Stimulated activated naive B cell treated with anti-CD40 and anti-IgM and Interleukin-4, amounts not matched to agents 10 μg/mL and 1 μg/mL and 100 μg/mL, for 72 hours (primary cell): ENCODE data around the gene MTA1.
A peak's percentile ranks its signal among the peaks of the same experiment; 100 is the strongest.

Experiments
- ATAC-seq, 2 donors: fragments of 150-1000 bp; cut with Tn5 transposase; replicated peaks; 2 replicates each; pipeline ENCODE4 v1.10.0; 2021; ENCODE audit warnings: moderate library complexity in 1 of 2
- DNase-seq: peaks from one replicate; pipeline ENCODE4 v3.0.0; 2021
- H3K27ac Mint-ChIP-seq: one replicate; pipeline ENCODE4 v1.8.0; 2022; ENCODE audit warnings: mild to moderate bottlenecking, mixed read lengths
- H3K27me3 Mint-ChIP-seq, 2 donors: one replicate each; pipeline ENCODE4 v1.8.0; 2022; ENCODE audit warnings: mixed read lengths in 2 of 2
- H3K36me3 Mint-ChIP-seq, 2 donors: one replicate each; pipeline ENCODE4 v1.8.0; 2022; ENCODE audit warnings: mixed read lengths in 2 of 2, mild to moderate bottlenecking in 1 of 2
- H3K4me1 Mint-ChIP-seq, 2 donors: one replicate each; pipeline ENCODE4 v1.8.0; 2022; ENCODE audit warnings: mixed read lengths in 2 of 2, mild to moderate bottlenecking in 1 of 2
- H3K4me3 Mint-ChIP-seq, 2 donors: one replicate each; pipeline ENCODE4 v1.8.0; 2022; ENCODE audit warnings: mild to moderate bottlenecking in 2 of 2, mixed read lengths in 2 of 2, moderate library complexity in 1 of 2
- H3K9me3 Mint-ChIP-seq, 2 donors: one replicate each; pipeline ENCODE4 v1.8.0; 2022; ENCODE audit warnings: mixed read lengths in 2 of 2, mild to moderate bottlenecking in 1 of 2

Gene MTA1

GRCh38 chr14:105383083-105383730 lies 36.4 kb upstream of the MTA1 start:
- DNase-seq (no peak), ATAC-seq (no peak)
- Mint-ChIP-seq H3K36me3 (peaks cover 23 to 24% of the 10 kb centered on the region in 2 donors), H3K27me3 (no peaks in the 10 kb centered on the region), H3K4me3 (no peak overlapping the region), H3K27ac (no peak overlapping the region), H3K9me3 (no peaks in the 10 kb centered on the region), H3K4me1 (no peaks in the 10 kb centered on the region)

GRCh38 chr14:105384041-105384557 lies 35.5 kb upstream of the MTA1 start:
- peaks cover 0 to 2% of the 10 kb centered on the region in 2 donors for H3K4me1 Mint-ChIP-seq
- no peaks in the 10 kb centered on the region for H3K27me3 Mint-ChIP-seq
- H3K4me3 Mint-ChIP-seq: no peak overlapping the region
- no peak for ATAC-seq
- H3K9me3 Mint-ChIP-seq: no peaks in the 10 kb centered on the region
- H3K27ac Mint-ChIP-seq: no peak overlapping the region
- DNase-seq: no peak
- peaks cover 23 to 24% of the 10 kb centered on the region in 2 donors for H3K36me3 Mint-ChIP-seq

GRCh38 chr14:105384605-105385321 lies 34.9 kb upstream of the MTA1 start:
- Mint-ChIP-seq H3K36me3 (peaks cover 22 to 23% of the 10 kb centered on the region in 2 donors), H3K4me3 (no peak overlapping the region), H3K27me3 (no peaks in the 10 kb centered on the region), H3K9me3 (no peaks in the 10 kb centered on the region), H3K27ac (no peak overlapping the region), H3K4me1 (peaks cover under 1 to 2% of the 10 kb centered on the region in 2 donors)
- DNase-seq (no peak), ATAC-seq (no peak)

GRCh38 chr14:105385322-105385637 lies 34.3 kb upstream of the MTA1 start:
- DNase-seq (no peak), ATAC-seq (no peak)
- H3K9me3 Mint-ChIP-seq: no peaks in the 10 kb centered on the region
- no peaks in the 10 kb centered on the region for H3K27me3 Mint-ChIP-seq
- H3K36me3 Mint-ChIP-seq: peaks cover 19 to 20% of the 10 kb centered on the region in 2 donors
- H3K4me1 Mint-ChIP-seq: peaks cover 6% of the 10 kb centered on the region in 2 donors
- H3K4me3 Mint-ChIP-seq: no peak overlapping the region
- no peak overlapping the region for H3K27ac Mint-ChIP-seq

- DNase-seq (no peak), ATAC-seq (no peak)
- Mint-ChIP-seq H3K4me1 (peaks cover 8 to 10% of the 10 kb centered on the region in 2 donors), H3K4me3 (no peak overlapping the region), H3K36me3 (peaks cover 19 to 20% of the 10 kb centered on the region in 2 donors), H3K27me3 (no peaks in the 10 kb centered on the region), H3K9me3 (no peaks in the 10 kb centered on the region), H3K27ac (no peak overlapping the region)
Observed at GRCh38 chr14:105385698-105386365, 33.8 kb upstream of the MTA1 start.

- Mint-ChIP-seq H3K36me3 (peaks cover 16 to 20% of the 10 kb centered on the region in 2 donors), H3K9me3 (no peaks in the 10 kb centered on the region), H3K27me3 (no peaks in the 10 kb centered on the region), H3K4me3 (no peak overlapping the region), H3K27ac (no peak overlapping the region), H3K4me1 (peaks cover 8 to 10% of the 10 kb centered on the region in 2 donors)
- ATAC-seq: no peak
- DNase-seq: no peak
Observed at GRCh38 chr14:105386581-105387529, 32.8 kb upstream of the MTA1 start.

GRCh38 chr14:105387530-105387922 lies 32.1 kb upstream of the MTA1 start:
- H3K27ac Mint-ChIP-seq: no peak overlapping the region
- H3K36me3 Mint-ChIP-seq: peaks cover 16 to 22% of the 10 kb centered on the region in 2 donors
- peaks cover 8 to 10% of the 10 kb centered on the region in 2 donors for H3K4me1 Mint-ChIP-seq
- DNase-seq (no peak), ATAC-seq (no peak)
- no peak overlapping the region for H3K4me3 Mint-ChIP-seq
- H3K27me3 Mint-ChIP-seq: no peaks in the 10 kb centered on the region
- no peaks in the 10 kb centered on the region for H3K9me3 Mint-ChIP-seq

- Mint-ChIP-seq H3K36me3 (peaks cover 10 to 17% of the 10 kb centered on the region in 2 donors), H3K27ac (peak overlapping the region; percentile 51), H3K27me3 (no peaks in the 10 kb centered on the region), H3K9me3 (no peaks in the 10 kb centered on the region), H3K4me3 (no peak overlapping the region), H3K4me1 (peaks cover 8 to 10% of the 10 kb centered on the region in 2 donors)
- DNase-seq (no peak), ATAC-seq (no peak)
Observed at GRCh38 chr14:105388110-105388951, 31.3 kb upstream of the MTA1 start.

GRCh38 chr14:105388976-105389375 lies 30.7 kb upstream of the MTA1 start:
- Mint-ChIP-seq H3K27me3 (no peaks in the 10 kb centered on the region), H3K4me3 (no peak overlapping the region), H3K4me1 (peaks cover 8 to 10% of the 10 kb centered on the region in 2 donors), H3K36me3 (peaks cover 7 to 12% of the 10 kb centered on the region in 2 donors), H3K9me3 (no peaks in the 10 kb centered on the region), H3K27ac (no peak overlapping the region)
- DNase-seq (no peak), ATAC-seq (no peak)

GRCh38 chr14:105389534-105389933 lies 30.1 kb upstream of the MTA1 start:
- H3K27me3 Mint-ChIP-seq: no peaks in the 10 kb centered on the region
- H3K4me1 Mint-ChIP-seq: peaks cover 8 to 10% of the 10 kb centered on the region in 2 donors
- no peak overlapping the region for H3K4me3 Mint-ChIP-seq
- no peaks in the 10 kb centered on the region for H3K9me3 Mint-ChIP-seq
- no peak for ATAC-seq
- no peak overlapping the region for H3K27ac Mint-ChIP-seq
- H3K36me3 Mint-ChIP-seq: peaks cover 7 to 14% of the 10 kb centered on the region in 2 donors
- DNase-seq: no peak

GRCh38 chr14:105389976-105390848 lies 29.4 kb upstream of the MTA1 start:
- Mint-ChIP-seq H3K4me3 (peak overlapping the region in 1 of 2 donors; percentile 30), H3K27ac (peak overlapping the region; percentile 91), H3K4me1 (peaks cover 8 to 10% of the 10 kb centered on the region in 2 donors), H3K36me3 (peaks cover 7 to 17% of the 10 kb centered on the region in 2 donors), H3K9me3 (no peaks in the 10 kb centered on the region), H3K27me3 (no peaks in the 10 kb centered on the region)
- ATAC-seq (peak; percentile 84 to 86), DNase-seq (no peak)

- H3K36me3 Mint-ChIP-seq: peaks cover 5 to 17% of the 10 kb centered on the region in 2 donors
- H3K4me1 Mint-ChIP-seq: peaks cover 8 to 10% of the 10 kb centered on the region in 2 donors
- H3K9me3 Mint-ChIP-seq: no peaks in the 10 kb centered on the region
- H3K4me3 Mint-ChIP-seq: no peak overlapping the region
- no peak for ATAC-seq
- H3K27me3 Mint-ChIP-seq: no peaks in the 10 kb centered on the region
- no peak for DNase-seq
- H3K27ac Mint-ChIP-seq: no peak overlapping the region
Observed at GRCh38 chr14:105390849-105391500, 28.7 kb upstream of the MTA1 start.
